ENCODE data around the gene FGF14. TPM values are rescaled to one million over a fixed set of nuclear protein-coding genes. Genes with fewer than 3 reads are reported as not detected.
A peak's percentile ranks its signal among the peaks of the same experiment; 100 is the strongest.

The FGF14 gene
- total and polyA plus RNA-seq, 2 experiments from 2014 or later: 0.03 TPM; not detected in 1

DNA sequence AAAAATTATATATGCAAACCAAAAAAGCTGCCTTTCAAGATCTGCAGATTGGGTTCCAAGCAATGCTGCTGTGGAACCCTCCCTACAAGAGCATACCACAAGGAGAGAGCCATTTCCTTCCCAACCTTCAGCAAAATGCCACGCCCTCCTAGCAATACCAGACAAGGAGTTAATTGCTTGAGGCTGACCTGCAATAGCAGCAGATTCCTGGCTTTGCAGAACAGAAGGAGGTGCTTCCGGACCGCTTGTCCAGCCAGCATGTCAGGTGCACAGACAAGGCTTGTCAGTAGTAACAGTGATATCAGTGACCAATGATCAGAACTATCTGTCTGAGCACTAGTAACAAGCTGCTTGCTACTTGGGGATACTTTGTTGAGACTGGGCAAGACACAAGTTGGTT is 301.6 kb downstream of the FGF14 start:
- no peaks in the 10 kb centered on the region for H3K4me1 ChIP-seq (ENCODE audit: insufficient read depth)
- no peak overlapping the region for H3K4me3 Mint-ChIP-seq
- no peak overlapping the region for H2AFZ ChIP-seq
- no peaks in the 10 kb centered on the region for H3K36me3 Mint-ChIP-seq (ENCODE audit: low read depth)
- no peaks in the 10 kb centered on the region for H3K36me3 ChIP-seq (ENCODE audit: insufficient read depth)
- no peak overlapping the region for H3K4me2 ChIP-seq
- H3F3A ChIP-seq (replicated peaks; ENCODE audit: low read depth): no peaks in the 10 kb centered on the region
- no peaks in the 10 kb centered on the region for H3K79me2 ChIP-seq (replicated peaks; ENCODE audit: insufficient read depth)
- TF ChIP-seq, protein P1, sequence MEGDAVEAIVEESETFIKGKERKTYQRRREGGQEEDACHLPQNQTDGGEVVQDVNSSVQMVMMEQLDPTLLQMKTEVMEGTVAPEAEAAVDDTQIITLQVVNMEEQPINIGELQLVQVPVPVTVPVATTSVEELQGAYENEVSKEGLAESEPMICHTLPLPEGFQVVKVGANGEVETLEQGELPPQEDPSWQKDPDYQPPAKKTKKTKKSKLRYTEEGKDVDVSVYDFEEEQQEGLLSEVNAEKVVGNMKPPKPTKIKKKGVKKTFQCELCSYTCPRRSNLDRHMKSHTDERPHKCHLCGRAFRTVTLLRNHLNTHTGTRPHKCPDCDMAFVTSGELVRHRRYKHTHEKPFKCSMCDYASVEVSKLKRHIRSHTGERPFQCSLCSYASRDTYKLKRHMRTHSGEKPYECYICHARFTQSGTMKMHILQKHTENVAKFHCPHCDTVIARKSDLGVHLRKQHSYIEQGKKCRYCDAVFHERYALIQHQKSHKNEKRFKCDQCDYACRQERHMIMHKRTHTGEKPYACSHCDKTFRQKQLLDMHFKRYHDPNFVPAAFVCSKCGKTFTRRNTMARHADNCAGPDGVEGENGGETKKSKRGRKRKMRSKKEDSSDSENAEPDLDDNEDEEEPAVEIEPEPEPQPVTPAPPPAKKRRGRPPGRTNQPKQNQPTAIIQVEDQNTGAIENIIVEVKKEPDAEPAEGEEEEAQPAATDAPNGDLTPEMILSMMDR (conservative IDR thresholded peaks at IDR 0.05; ENCODE audit: low read depth in 2 of 2): no peak
- no peak for TF ChIP-seq JUNB (IDR thresholded peaks at IDR 0.05; ENCODE audit: unreplicated experiment)
- TF ChIP-seq, protein P2, sequence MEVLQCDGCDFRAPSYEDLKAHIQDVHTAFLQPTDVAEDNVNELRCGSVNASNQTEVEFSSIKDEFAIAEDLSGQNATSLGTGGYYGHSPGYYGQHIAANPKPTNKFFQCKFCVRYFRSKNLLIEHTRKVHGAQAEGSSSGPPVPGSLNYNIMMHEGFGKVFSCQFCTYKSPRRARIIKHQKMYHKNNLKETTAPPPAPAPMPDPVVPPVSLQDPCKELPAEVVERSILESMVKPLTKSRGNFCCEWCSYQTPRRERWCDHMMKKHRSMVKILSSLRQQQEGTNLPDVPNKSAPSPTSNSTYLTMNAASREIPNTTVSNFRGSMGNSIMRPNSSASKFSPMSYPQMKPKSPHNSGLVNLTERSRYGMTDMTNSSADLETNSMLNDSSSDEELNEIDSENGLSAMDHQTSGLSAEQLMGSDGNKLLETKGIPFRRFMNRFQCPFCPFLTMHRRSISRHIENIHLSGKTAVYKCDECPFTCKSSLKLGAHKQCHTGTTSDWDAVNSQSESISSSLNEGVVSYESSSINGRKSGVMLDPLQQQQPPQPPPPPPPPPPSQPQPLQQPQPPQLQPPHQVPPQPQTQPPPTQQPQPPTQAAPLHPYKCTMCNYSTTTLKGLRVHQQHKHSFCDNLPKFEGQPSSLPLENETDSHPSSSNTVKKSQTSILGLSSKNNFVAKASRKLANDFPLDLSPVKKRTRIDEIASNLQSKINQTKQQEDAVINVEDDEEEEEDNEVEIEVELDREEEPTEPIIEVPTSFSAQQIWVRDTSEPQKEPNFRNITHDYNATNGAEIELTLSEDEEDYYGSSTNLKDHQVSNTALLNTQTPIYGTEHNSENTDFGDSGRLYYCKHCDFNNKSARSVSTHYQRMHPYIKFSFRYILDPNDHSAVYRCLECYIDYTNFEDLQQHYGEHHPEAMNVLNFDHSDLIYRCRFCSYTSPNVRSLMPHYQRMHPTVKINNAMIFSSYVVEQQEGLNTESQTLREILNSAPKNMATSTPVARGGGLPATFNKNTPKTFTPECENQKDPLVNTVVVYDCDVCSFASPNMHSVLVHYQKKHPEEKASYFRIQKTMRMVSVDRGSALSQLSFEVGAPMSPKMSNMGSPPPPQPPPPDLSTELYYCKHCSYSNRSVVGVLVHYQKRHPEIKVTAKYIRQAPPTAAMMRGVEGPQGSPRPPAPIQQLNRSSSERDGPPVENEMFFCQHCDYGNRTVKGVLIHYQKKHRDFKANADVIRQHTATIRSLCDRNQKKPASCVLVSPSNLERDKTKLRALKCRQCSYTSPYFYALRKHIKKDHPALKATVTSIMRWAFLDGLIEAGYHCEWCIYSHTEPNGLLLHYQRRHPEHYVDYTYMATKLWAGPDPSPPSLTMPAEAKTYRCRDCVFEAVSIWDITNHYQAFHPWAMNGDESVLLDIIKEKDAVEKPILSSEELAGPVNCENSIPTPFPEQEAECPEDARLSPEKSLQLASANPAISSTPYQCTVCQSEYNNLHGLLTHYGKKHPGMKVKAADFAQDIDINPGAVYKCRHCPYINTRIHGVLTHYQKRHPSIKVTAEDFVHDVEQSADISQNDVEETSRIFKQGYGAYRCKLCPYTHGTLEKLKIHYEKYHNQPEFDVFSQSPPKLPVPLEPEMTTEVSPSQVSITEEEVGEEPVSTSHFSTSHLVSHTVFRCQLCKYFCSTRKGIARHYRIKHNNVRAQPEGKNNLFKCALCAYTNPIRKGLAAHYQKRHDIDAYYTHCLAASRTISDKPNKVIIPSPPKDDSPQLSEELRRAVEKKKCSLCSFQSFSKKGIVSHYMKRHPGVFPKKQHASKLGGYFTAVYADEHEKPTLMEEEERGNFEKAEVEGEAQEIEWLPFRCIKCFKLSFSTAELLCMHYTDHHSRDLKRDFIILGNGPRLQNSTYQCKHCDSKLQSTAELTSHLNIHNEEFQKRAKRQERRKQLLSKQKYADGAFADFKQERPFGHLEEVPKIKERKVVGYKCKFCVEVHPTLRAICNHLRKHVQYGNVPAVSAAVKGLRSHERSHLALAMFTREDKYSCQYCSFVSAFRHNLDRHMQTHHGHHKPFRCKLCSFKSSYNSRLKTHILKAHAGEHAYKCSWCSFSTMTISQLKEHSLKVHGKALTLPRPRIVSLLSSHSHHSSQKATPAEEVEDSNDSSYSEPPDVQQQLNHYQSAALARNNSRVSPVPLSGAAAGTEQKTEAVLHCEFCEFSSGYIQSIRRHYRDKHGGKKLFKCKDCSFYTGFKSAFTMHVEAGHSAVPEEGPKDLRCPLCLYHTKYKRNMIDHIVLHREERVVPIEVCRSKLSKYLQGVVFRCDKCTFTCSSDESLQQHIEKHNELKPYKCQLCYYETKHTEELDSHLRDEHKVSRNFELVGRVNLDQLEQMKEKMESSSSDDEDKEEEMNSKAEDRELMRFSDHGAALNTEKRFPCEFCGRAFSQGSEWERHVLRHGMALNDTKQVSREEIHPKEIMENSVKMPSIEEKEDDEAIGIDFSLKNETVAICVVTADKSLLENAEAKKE (CRISPR knock-in tag; IDR thresholded peaks at IDR 0.05): no peak
- TF ChIP-seq ZNF331 (CRISPR knock-in tag; IDR thresholded peaks at IDR 0.05; ENCODE audit: low read depth): no peak
- no peak for TF ChIP-seq EZH2phosphoT487 (IDR thresholded peaks at IDR 0.05; ENCODE audit: unreplicated experiment)
- no peak for TF ChIP-seq EZH2 (IDR thresholded peaks at IDR 0.05; ENCODE audit: low read depth, unreplicated experiment)
- TF ChIP-seq, protein P3, sequence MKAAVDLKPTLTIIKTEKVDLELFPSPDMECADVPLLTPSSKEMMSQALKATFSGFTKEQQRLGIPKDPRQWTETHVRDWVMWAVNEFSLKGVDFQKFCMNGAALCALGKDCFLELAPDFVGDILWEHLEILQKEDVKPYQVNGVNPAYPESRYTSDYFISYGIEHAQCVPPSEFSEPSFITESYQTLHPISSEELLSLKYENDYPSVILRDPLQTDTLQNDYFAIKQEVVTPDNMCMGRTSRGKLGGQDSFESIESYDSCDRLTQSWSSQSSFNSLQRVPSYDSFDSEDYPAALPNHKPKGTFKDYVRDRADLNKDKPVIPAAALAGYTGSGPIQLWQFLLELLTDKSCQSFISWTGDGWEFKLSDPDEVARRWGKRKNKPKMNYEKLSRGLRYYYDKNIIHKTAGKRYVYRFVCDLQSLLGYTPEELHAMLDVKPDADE (IDR thresholded peaks at IDR 0.05): no peak
- H3K4me3 ChIP-seq: no peak overlapping the region
- H3K27ac Mint-ChIP-seq: no peak overlapping the region
- H3K9me3 Mint-ChIP-seq: no peaks in the 10 kb centered on the region
- H4K20me1 ChIP-seq (replicated peaks; ENCODE audit: insufficient read depth): no peaks in the 10 kb centered on the region
- H3K27ac ChIP-seq (ENCODE audit: low read depth): no peak overlapping the region
- ATAC-seq (no peak), DNase-seq (ENCODE audit: low spot score) (peak; percentile 13)
- H3K27me3 Mint-ChIP-seq (ENCODE audit: insufficient read depth, low read depth, poor library complexity): no peaks in the 10 kb centered on the region
- H3K4me1 Mint-ChIP-seq: no peaks in the 10 kb centered on the region
- H3K27me3 ChIP-seq (ENCODE audit: insufficient read depth): no peaks in the 10 kb centered on the region
- H3K9me2 ChIP-seq (ENCODE audit: insufficient read depth): no peaks in the 10 kb centered on the region

Data from GM23338 (cell line).